NCI-H524 (cell line): ENCODE data around the gene XYLT2.
"Not testable (repeated sequence)": the region's sequence is repeated elsewhere in the genome, so short reads cannot be mapped to it uniquely, and the experiment has no call there.

Source experiments
- DNase-seq, 2 experiments: peaks; one replicate each; lab custom pipeline; 2025; lab: John Stamatoyannopoulos, UW

Gene XYLT2

DNA sequence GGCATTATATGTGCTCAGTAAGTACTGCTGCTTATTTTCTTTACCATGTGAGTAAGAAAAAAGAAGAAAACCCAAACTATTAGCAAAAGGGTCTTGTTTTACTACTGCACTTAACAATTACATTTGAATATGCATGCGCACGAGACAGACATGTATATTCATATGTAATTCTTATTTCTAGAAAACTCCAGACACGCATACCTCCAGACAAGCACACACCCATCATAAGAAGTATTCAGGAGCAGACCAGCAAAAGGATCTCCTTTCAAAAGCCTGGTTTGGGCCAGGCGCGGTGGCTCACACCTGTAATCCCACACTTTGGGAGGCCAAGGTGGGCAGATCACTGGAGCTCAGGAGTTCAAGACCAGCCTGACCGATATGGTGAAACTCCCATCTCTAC, 43.6 kb downstream of the XYLT2 start:
- no peak for DNase-seq

DNA sequence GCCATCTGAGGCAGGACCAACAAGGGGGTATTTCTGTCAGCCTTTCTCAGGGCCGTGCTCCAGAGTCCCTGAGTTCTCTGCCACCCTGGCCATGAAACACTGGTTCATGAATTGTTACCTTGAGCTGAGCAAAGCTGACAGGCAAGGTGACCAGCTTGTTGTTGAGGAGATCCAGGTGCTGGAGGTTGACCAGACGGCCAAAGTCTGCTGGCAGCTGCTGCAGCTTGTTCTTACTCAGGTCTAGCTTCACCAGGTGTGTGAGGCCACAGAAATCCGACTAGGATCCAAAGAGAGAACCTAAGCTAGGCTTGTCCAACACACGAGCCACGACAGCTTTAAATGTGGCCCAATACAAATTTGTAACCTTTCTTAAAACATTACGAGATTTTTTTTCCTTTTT, 46.7 kb downstream of the XYLT2 start:
- no peak for DNase-seq

DNA sequence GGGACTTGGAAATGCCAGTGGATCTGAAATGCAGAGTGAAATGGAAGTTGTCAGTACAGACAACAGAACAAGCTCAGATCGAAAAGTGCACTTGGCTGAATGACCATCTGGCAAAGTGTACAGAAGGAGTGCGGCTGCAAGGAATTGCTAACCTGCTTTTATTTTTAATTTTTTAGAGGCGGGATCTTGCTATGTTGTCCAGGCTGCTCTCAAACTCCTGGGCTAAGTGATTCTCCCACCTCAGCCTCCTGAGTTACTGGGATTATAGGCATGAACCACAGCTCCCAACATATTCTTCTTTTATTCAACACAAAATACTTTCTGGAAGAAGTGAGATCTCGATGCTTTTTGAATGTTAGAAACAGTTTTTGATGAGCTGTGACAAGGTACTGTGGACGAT, 47.8 kb downstream of the XYLT2 start:
- no peak for DNase-seq

DNA sequence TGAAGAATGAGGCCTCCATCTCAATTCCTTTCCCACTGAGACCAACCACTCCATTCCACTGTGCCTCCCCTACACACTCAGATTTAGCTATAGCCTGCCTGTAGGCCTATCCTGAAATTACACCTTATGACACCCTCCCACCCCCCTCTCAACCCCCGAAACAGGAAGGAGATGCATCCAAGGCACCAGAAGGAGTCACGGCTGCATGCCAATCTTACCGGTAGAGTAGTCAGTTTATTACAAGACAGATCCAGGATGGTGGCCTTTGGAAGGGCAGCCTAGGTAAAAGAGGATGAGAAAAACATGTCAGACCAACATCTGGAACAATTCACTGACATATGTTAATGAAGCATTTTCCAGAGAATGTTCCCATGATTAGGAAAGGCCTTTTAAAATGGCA, 48.8 kb downstream of the XYLT2 start:
- DNase-seq = no peak

GRCh38 chr17:50396261-50397110, 50.6 kb downstream of the XYLT2 start:
- DNase-seq = peak in 1 of 2 experiments; percentile 13

- peak; percentile 48 to 78 for DNase-seq
Observed at GRCh38 chr17:50397111-50397918, 51.4 kb downstream of the XYLT2 start, which contains the start of gene LRRC59. TSS of gene LRRC59 (minus strand) at chr17:50397523. CDS start at chr17:50397317, 206 bp downstream.

DNA sequence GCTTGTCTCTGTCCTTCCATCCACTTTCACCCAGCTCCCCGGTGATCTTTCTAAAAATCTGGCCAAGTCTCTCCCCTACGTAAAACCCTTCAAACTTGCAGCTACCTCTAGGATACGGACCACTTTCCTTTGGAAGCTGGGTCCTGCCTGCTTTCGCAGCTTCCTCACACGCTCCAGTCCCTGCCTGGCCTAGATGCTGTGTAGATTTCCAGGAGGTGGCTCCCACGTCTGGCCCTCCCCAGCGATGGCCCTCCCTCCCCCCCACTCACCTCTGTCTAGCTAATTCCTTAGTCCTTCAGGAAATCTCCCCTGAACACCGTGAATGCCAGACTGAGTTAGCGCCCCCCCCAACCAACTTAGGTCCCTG, 52.0 kb downstream of the XYLT2 start:
- DNase-seq = no peak

DNA sequence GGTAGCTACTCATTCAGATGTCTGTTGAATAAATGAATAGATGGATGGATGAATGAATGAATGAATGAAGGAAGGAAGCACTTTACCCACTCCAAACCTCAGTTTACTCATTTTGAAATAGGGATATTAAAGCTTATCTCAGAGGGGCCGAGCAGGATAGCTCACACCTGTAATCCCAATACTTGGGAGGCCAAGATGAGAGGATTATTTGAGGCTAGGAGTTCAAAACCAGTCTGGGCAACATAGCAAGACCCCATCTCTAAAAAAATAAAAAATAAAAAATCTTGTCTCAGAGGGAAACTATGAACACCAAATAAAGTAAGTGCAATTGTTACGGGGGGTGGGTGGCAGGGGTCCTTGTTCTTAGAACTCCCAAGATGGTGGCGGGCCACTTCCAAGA, 52.7 kb downstream of the XYLT2 start:
- DNase-seq = not testable (repeated sequence)

- not testable (repeated sequence) for DNase-seq
Observed at GRCh38 chr17:50399591-50399990, 53.7 kb downstream of the XYLT2 start.

- DNase-seq = not testable (repeated sequence)
Observed at GRCh38 chr17:50405351-50405750, 59.4 kb downstream of the XYLT2 start.

GRCh38 chr17:50406578-50406977, 60.7 kb downstream of the XYLT2 start:
- DNase-seq = no peak

DNA sequence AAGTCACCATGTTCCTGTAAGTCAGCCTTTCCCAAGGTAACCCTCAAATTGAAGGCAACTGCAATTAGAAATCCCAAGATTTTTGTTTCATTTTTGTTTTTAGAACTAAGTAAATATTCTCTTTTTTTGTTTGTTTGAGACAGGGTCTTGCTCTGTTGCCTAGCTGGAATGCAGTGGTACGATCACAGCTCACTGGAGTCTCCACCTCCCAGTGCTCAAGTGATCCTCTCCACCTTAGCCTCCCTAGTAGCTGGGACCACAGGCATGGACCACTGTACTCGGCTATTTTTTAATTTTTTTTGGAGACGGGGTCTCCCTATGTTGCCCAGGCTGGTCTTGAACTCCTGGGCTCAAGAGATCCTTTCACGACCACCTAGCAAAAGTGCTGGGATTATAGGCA, 62.0 kb downstream of the XYLT2 start:
- no peak for DNase-seq
